Kidney glomerular epithelial cell (primary cell): ENCODE measurements around the gene ITGAV.

Experiments used
- DNase-seq: peaks from one replicate; lab custom pipeline; 2025; lab: John Stamatoyannopoulos, UW

The ITGAV gene

GRCh38 chr2:186718122-186718521 lies 128.3 kb downstream of the ITGAV start:
- DNase-seq, result no peak

- no peak for DNase-seq
Measured at GRCh38 chr2:186718903-186719302, 129.0 kb downstream of the ITGAV start.

- DNase-seq, result no peak
Measured at GRCh38 chr2:186721956-186722355, 132.1 kb downstream of the ITGAV start.

- no peak for DNase-seq
Measured at GRCh38 chr2:186724736-186725135, 134.9 kb downstream of the ITGAV start.

GRCh38 chr2:186725783-186726182 lies 135.9 kb downstream of the ITGAV start:
- DNase-seq, result no peak

GRCh38 chr2:186726938-186727337 lies 137.1 kb downstream of the ITGAV start:
- no peak for DNase-seq

GRCh38 chr2:186728631-186729030 lies 138.8 kb downstream of the ITGAV start:
- DNase-seq, result no peak
